ENCODE results near the gene SYTL2.
"Not testable (repeated sequence)": the region's sequence is repeated elsewhere in the genome, so short reads cannot be mapped to it uniquely, and the experiment has no call there.

The SYTL2 gene

DNA sequence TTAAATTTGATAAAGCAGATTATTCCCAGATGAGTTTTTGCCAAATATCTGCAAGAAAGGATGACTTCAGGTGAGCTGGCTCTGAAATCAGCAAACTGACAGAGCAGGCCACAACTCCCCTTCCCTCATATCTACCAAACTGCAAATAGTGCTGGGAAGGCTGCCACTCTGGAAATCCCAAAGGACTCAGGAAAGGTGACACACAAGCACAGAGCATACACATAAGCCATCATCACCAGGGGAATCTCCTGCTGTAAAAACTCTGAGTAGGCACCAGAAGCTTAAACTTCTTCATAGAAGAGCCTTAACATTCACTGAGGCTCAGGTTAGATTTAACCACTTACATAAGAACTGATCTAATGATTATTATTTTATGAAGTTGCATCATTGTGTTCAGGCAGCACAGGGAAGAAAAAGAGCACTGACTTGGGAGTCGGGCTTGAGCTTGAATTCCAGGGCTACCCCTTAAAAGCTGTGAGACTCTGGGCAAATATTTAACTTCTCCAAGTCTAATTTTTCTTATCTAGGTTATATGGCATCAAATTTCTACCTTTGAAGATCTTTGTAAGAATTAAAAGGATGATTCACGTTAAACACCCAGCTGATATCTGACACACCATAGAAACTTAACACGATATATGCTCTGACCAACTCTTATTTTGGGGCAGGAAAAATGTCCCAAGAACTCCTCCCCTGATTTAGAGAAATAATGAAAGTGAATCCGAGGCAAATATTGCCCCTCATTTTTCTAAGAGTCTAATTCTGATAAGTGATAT is 15.0 kb downstream of the SYTL2 start:
- no peak for DNase-seq

GRCh38 chr11:85791409-85791990 is 19.4 kb downstream of the SYTL2 start:
- no peak for DNase-seq

DNA sequence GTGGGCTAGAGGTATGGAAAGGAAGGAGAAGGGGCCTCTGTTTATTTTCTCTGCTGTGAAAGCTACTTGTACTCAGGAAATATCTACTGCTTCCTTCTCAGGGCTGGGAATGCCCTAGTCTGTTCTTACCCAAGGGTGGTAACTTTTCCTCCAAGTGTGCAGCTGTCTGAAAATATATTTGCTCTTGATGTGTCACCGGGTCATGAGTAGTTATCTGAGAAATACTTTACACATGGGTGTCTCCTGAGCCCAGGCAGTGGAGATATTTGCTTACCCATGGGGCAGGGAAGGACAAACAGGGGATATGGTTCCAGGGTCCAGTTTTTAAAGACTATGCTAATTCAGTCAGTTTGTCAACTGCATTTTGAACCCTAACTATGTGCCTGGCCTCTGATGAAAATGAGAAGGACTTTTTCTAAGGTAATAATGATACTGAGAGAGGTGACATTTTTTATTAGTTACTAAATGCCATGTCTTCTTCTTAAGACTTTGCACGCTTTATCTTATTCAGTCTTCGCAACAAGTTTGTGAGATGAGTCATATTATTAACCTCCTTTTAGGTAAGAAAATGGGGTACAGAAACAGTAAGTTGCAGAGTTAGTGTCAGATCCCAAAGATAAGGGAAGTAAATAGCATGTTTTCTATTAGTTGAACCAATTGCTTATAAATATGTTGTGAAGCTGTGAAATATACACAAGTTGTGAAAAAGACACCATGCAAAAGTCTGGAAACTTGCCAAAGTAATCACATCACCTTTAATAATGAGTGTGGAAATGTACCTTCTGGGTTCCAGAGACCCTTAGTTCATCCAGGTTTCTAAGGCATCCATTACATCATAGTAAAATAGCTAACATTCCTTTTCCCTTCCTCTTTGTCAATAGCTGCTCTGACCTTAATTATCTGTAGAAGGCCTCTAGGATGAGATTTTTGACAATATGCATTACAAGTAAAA is 22.9 kb downstream of the SYTL2 start:
- no peak for DNase-seq

DNA sequence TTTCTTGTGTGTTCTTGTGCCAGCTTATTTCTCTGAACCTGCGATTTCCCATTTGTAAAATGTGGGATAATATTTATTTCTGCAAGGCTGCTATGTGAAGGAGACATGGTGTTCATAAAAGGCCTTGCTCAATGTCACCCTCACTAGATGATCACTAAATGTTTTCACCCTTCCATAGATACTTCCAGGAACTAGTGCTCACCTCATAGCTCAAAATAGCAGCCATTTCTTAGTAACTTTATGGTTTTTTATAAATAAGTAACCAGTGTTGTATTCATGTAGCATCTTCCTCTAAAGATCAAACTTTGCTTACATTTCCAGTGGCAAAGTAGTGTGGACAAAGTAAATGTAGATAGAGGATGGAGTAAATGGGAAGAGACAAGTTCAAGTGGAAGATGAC is 23.8 kb downstream of the SYTL2 start:
- no peak for DNase-seq

DNA sequence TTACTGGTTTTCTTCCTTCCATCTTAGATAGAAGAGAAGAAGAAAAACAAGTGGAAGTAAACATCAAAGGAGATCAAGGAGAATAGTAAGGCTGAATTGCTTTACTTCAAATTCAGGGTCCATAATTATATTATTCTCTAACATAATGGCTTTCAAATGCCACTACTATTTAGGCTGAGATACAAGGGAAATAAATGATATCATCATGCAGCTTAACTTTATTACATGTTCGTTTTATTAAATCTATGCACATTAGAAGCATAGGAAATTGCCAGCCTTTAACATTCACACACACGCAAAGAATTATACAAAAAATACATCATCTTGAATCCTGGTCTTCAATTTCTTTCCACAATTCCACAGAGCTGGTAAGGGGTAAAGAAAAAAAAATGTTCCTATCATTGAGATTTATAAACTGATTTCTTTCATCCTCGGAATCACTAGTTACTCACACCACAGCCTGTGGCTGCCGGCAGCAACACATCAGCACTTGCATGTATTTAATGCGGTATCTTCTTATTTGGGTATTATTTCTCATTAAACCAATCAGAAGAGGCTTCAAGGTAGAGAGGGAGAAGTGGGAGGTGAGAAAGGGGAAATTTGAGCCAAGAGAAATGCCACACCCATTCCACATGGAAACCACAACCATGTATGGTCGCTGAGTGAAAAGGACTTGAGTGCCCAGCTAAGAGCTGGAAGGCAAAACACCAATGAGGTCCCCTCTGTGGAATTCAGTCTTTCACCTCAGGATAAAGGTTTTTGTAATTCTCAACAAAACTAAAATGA is 26.3 kb downstream of the SYTL2 start:
- DNase-seq = no peak

- DNase-seq = no peak
These were observed 27.2 kb downstream of the SYTL2 start for GRCh38 chr11:85783758-85784157.

GRCh38 chr11:85780780-85781517 is 30.0 kb downstream of the SYTL2 start:
- DNase-seq = not testable (repeated sequence)

DNA sequence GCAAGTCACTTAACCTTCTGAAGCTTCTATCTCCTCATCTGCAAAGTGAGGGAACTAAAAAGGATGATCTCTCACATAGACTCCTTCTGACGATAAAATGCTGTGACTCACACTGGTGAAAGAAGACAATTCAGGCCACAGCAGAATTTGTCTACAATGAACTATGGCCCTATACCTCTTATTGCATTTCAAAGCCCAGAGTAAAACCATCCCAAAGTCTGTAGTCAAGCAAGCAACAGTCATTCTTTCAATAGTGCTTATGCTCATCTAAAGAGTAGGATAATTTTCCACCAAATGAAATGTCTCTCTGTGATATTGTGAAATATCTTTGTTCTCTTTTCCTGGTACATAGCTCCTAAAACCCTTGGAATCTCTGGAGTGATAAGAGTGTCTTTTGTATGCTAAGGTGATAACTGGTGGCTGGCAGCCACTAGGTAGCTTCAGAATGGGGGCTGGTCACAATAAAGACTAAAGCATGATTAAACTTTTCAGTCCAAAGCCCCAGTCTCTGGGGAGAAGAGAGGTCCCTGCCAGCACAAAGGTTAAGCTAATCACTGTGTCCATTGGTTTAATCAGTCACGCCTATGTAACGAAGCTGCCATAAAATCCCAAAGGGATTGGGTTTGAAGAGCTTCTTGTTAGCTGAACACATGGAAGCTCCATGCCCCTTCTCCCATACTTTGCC is 30.8 kb downstream of the SYTL2 start:
- DNase-seq = no peak

DNA sequence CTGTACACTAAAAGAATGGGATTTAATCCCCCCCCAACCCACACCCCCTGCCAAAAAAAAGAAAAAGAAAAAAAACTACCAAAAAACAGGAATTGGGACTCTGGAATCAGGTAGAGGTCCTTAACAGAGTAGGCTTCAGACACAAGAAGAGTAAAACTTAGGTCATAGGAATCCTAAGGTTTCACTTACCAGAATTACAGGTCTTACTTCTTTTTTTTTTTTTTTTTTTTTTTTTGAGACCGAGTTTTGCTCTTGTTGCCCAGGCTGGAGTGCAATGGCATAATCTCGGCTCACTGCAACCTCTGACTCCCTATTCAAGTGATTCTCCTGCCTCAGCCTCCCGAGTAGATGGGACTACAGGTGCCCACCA is 33.4 kb downstream of the SYTL2 start:
- not testable (repeated sequence) for DNase-seq

DNA sequence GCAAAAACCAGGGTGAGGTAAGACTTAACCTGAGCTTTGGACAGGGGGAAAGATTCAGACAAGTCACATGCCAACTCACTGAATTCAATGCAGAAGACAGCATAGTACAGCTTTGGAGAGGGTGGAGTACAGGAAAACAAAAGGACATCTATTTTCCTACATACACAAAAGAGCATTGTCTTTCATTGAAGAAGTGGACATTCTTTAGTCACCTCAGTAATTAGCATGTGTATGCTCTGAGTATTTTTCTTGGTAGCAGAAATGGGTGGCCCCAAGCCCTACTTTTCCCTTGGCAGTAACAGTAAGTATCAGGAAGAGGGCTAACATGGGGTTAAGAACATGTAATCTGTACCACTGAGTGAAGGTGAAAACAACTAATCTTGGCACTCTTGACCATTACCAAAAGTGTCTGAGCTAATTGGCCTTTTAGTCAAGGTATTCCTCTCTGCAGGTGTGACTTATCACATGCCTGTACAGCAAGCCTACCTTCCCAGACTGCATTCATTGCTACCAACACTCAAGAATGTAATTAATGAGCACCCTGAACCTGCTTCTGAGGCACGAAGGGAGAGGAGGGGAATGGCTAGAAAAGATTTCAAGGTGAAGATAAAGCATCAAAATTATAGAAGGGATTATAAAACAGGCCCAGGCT is 33.9 kb downstream of the SYTL2 start:
- DNase-seq = no peak

GRCh38 chr11:85774256-85775101 is 36.5 kb downstream of the SYTL2 start:
- no peak for DNase-seq

GRCh38 chr11:85772695-85773094 is 38.2 kb downstream of the SYTL2 start:
- no peak for DNase-seq

GRCh38 chr11:85771568-85771967 is 39.4 kb downstream of the SYTL2 start:
- DNase-seq = no peak

DNA sequence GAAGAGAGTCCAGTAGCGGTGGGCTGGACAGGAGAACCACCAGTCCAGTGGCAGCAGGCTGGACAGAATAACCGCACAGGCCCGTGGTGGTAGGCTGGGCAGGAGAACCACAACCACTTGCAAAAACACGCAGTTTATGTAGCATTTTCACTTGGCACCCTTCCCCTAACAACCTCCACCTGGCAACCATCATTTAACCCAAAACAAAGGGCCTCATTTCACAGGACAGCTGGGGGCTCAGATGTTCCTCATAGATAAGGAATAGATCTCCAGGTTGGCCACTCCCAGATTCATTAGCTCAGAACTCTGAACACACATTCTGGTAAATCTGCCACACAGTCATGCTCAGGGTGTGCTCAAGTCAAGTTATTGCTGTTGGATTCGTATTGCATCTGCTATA is 41.2 kb downstream of the SYTL2 start:
- no peak for DNase-seq

DNA sequence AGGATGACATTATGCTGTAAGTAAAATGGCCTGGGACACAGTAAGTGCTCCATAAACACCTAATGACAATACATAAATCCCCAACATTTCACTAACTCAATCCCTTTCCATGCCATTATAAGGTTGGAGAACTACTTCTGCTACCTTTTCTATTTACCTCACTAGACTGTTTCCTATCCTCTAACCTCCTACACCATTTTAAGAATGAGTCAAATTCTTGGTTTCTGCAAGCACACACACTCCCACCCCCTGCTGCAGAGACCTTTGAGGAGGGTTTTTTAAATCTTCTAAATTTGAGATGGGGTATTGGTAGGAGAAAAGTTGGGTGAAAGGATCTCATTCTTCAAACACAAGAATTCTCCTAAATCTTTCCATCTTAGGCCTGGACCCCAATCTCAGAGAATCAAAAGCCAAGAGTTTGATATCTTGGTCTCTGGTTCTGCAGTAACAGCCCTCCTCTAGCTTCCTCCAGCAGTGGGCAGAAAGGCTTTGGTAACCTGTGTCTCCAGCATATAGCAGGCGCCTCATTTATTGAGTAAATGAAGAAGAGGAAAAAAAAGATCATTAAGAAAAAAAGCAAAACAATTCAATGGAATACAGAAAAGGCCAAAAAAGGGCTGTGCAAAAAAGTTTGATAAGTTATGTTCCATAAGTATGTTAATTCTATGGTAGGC is 42.3 kb downstream of the SYTL2 start:
- DNase-seq = no peak

DNA sequence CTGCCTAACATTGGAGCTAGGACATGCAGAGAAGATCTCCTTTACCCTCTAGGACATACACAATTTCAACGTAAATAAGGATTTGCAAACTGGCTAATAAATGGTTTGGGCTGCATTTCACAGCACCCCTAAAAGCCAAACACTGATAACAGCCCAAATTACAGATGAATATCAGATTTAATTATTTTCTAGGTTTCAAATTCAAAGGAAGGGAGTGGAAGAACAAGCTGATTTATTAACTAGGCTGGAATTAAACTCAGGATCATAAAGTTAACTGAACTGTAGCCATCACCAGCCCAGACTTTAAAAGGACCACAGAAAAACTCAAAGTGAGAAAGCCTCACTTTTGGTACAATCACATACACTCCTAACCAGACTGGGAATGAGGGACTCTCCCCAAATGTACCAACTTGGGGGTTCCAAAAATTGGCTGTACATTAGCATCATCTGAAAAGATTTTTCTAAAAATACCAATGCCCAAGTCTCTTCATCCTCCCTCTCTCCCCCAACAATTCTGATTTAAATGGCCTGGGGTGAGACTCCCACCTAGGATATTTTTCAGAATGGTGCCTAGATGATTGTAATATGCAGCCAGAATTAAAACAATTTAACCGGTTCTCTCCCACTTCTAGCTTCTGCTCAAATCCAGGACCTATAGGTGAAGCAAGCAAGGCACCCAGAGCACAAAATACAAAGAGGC is 43.5 kb downstream of the SYTL2 start:
- DNase-seq = no peak

DNA sequence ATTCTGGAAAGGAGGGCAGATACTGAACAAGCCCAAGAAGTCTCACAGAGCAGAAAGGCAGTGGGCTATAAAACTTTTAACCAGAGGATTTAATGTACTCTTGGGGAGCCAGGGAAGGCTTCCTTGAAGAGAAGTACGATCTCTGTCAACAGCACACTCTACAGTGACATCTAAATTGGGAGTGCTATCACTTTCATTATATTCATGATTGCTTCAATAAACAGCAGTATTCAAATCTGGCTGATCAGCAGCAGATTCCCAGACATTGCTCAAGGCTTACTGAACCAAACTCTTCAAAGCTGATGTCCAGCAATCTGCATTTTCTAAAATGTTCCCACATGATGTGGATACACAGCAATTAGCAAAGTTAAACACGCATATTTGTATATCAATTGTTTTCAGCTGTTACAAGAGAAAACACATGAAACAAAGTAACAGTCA is 44.2 kb downstream of the SYTL2 start:
- DNase-seq = no peak

DNA sequence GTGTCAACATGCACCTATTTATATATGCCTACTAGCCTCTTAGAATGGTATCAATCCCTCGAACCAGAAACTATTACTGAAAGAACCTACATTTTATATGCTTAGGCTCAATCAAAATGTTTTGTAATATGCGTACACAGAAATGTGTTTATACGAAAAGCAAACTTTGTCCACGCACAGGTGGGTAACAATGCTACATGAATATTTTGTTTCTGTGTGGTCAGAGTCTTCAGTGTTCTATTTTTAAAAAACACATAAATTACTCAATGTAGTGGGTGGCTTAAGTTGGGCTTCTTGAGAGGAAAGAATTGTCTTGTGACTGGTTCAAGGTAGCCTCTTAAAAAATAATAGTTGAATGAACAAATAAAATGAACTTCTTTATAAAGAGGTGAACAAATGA is 46.1 kb downstream of the SYTL2 start:
- no peak for DNase-seq

DNA sequence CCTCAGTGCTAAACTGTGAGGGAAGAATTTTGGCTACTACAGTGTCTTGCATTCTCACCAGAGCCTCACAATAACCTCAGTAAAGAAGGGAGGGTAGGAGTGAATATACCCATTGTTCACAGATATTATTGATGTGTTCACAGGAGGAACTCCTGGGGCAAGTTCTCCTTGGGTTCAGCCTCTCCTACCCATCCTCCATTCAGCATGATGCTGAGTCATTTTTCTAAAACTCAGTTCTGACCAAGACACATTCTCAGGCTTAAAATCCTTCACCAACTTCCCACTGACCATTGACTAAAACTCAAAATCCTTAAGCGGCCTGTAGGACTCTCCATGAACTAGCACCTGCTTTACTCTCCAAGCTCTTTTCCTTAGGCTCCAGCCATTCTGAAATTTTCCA is 48.7 kb downstream of the SYTL2 start:
- no peak for DNase-seq

Measured in 8988T (cell line).